ENCODE measurements around the gene APOL3. TPM values are rescaled to one million over a fixed set of nuclear protein-coding genes. Genes with fewer than 3 reads are reported as not detected.
A peak's percentile ranks its signal among the peaks of the same experiment; 100 is the strongest.
"Not testable (repeated sequence)": the region's sequence is repeated elsewhere in the genome, so short reads cannot be mapped to it uniquely, and the experiment has no call there.

APOL3 gene
- total and polyA plus RNA-seq, 12 donors: 8.9 to 123 (median 29.0) TPM

DNA sequence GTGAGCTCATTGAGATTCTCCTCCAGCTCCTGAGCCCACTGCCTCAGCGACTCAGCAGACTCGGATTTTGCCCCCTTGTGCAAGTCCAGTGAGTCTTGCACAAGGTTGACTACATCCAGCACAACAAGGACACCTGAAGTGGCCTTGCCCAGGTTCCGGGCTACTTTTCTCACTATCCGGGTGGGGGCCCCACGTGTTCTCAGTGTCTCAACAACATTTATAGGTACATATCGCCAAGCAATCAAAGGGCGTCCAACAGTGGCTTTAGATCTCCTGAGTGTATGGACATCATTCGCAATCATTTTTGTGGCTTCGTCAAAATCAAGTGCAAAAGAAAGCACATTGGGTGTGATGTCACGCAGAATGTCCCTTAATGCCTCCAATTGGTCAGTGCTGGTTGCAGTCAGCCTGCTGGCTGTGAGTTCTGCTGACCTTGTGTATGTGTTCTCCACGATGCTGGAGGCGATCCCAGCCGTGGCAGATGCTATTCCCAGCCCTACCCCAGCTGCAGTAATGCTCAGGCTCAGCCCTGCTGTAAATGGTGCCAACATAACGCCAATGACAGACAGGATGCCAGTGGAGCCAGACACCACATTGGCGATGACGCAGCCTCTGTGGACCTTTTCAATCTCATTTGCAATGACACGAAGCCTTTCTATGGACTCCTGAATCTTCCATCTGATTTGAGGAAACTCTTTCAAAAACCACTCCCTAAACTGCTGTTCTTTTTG is 30.7 kb upstream of the APOL3 start:
- Histone ChIP-seq H3K9me3 (replicated peaks in 1 of 3) (no peaks in the 10 kb centered on the region), H3K36me3 (replicated peaks in 1 of 2) (no peaks in the 10 kb centered on the region), H3K4me1 (replicated peaks in 1 of 2) (peaks cover 0 to 14% of the 10 kb centered on the region in 2 donors), H3K27me3 (no peaks in the 10 kb centered on the region), H3K27ac (peak overlapping the region in 1 of 5 donors; percentile 25), H3K4me3 (no peak overlapping the region)
- peak; percentile 74 to 92 (median 86) for DNase-seq
- no peak for TF ChIP-seq POLR2A (IDR thresholded peaks at IDR 0.05)
- TF ChIP-seq, protein P1, sequence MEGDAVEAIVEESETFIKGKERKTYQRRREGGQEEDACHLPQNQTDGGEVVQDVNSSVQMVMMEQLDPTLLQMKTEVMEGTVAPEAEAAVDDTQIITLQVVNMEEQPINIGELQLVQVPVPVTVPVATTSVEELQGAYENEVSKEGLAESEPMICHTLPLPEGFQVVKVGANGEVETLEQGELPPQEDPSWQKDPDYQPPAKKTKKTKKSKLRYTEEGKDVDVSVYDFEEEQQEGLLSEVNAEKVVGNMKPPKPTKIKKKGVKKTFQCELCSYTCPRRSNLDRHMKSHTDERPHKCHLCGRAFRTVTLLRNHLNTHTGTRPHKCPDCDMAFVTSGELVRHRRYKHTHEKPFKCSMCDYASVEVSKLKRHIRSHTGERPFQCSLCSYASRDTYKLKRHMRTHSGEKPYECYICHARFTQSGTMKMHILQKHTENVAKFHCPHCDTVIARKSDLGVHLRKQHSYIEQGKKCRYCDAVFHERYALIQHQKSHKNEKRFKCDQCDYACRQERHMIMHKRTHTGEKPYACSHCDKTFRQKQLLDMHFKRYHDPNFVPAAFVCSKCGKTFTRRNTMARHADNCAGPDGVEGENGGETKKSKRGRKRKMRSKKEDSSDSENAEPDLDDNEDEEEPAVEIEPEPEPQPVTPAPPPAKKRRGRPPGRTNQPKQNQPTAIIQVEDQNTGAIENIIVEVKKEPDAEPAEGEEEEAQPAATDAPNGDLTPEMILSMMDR (IDR thresholded peaks at IDR 0.05): no peak
- intact Hi-C loops (cut with DNase I): loop anchor here (10.0 kb wide), 2 partner anchors 94 to 294 kb away; partner anchors contain the start of gene TXN2 (in 1 of the 2)
- WGBS, 4 donors: 52 to 64% (median 56%) methylated on average over 11 to 17 of the region's 17 CpGs

DNA sequence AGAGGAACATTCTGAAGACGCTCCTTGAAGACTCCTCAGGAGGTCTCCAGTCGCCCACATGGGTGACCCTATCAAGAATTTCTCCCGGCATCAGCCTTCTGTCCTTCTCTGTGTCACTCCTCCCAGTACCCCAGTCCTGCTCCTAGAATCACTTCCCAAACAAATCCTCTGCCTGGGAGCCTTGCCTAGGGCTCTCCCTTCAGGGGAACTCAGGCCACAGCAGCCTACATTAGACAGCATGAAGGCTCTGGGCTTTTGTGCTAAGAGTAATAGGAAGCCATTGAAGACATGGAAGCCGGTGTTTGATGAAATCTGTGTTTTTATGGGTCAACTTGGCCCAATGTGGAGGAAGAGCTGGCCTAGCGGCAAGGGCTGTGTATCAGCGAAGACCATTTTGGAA is 27.3 kb upstream of the APOL3 start:
- H3K27me3 ChIP-seq, H3K4me3 ChIP-seq: not testable (repeated sequence)
- WGBS, 4 donors: 92 to 98% (median 97%) methylated on average over 3 of the region's 6 CpGs

DNA sequence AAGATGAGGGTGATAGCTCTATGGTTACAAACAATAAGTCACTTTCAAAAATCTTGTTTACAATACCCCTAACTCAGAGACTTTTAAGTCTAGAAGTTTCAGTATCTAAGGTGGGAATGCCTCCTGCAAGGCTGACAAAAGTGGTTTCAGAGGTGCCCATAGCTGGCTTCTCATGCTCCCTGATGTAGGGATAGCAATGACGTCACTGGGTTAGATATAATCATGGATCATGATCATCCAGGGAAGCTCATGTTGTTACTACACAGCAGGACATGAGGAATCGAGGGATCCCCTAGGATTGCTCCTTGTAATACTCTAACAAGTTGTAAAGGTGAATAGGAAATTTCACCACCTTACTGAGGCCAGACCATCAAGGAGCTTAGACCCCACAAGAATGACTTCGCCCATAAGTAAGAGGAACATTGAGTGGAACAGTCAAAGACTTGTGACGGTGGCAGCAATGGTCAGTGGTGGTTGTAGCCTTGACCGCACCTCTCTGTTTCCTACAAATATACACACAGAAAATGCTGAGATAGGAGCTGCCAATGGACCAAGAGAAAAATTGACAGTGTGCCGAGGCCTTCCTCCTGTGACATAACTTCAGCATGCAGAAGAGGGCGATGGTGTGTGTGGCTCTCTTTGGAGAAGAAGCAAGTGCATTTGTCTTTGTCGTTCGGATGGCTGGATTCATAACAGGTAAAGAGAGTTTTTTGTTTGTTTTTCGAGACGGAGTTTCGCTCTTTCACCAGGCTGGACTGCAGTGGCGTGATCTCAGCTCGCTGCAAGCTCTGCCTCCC is 25.5 kb upstream of the APOL3 start:
- DNase-seq: no peak
- Histone ChIP-seq H3K27ac (no peak overlapping the region), H3K4me1 (replicated peaks in 1 of 2) (no peaks in the 10 kb centered on the region), H3K36me3 (replicated peaks in 1 of 2) (no peaks in the 10 kb centered on the region), H3K4me3 (no peak overlapping the region), H3K27me3 (no peaks in the 10 kb centered on the region), H3K9me3 (replicated peaks in 1 of 3) (no peaks in the 10 kb centered on the region)
- 80 to 92% (median 88%) methylated on average over 14 of the region's 14 CpGs for WGBS, 4 donors
- no peak for TF ChIP-seq POLR2A (IDR thresholded peaks at IDR 0.05)
- TF ChIP-seq, protein P1 (IDR thresholded peaks at IDR 0.05): no peak
- intact Hi-C loops (cut with DNase I): no loop called here

More for the DNA sequence above, 27.3 kb upstream of the APOL3 start:
- DNase-seq; H3K27ac ChIP-seq; intact Hi-C loops (cut with DNase I); H3K36me3 ChIP-seq (replicated peaks in 1 of 2); H3K4me1 ChIP-seq (replicated peaks in 1 of 2); H3K9me3 ChIP-seq (replicated peaks in 1 of 3): not testable (repeated sequence)

DNA sequence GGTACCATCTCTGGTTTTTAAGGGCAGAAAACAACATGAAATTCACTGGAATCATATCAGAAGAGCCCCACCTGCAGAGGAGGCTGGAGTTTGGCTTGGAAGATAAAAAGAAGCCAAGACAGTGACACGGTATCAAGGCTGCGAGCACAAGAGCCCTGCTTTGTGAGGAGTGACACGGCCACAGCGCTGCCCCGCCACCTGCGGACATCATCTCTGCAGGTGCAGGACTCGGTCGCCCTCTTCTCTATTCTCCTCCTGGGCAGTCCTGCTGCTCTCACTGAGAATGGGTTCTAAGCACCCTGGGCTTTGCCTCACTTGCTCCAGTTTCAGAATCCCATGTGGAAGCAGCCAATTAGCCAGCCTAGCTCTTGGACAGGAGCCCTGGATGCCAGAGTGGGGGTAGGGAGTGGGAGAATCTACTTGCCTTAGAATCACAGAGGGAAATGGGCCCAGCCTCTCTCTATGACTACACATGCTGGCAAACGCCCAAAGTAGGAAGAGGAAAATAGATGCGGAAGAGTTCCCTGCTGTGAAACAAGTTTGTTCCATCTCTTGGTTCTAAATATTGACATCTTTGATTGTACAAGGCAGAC is 24.0 kb upstream of the APOL3 start:
- peak in 1 of 7 donors; percentile 33 for DNase-seq
- H3K4me1 ChIP-seq (replicated peaks in 1 of 2): no peaks in the 10 kb centered on the region
- H3K9me3 ChIP-seq (replicated peaks in 1 of 3): no peaks in the 10 kb centered on the region
- H3K27ac ChIP-seq: no peak overlapping the region
- no peak overlapping the region for H3K4me3 ChIP-seq
- TF ChIP-seq, protein P1 (IDR thresholded peaks at IDR 0.05): no peak
- TF ChIP-seq POLR2A (IDR thresholded peaks at IDR 0.05): no peak
- no peaks in the 10 kb centered on the region for H3K27me3 ChIP-seq
- intact Hi-C loops (cut with DNase I): loop anchor here in 1 of 2 donors (5.0 kb wide), 1 partner anchor 37 kb away; no protein-coding TSS in a partner anchor
- no peaks in the 10 kb centered on the region for H3K36me3 ChIP-seq (replicated peaks in 1 of 2)
- 77 to 80% (median 80%) methylated on average over 10 of the region's 10 CpGs for WGBS, 4 donors

All from adrenal gland (tissue), 12 donors.